Mesenteric fat pad (tissue), 1 donor: ENCODE results near the gene LRRC9. TPM values are rescaled to one million over a fixed set of nuclear protein-coding genes. Genes with fewer than 3 reads are reported as not detected.
"Not testable (repeated sequence)": the region's sequence is repeated elsewhere in the genome, so short reads cannot be mapped to it uniquely, and the experiment has no call there.

Experiments used
- DNase-seq: peaks from one replicate; pipeline ENCODE4 v3.0.0-alpha.2; 2020; ENCODE audit warnings: low spot score
- total RNA-seq: library from RNA; stranded (reverse); fragmentation: NEBNext Ultra II Directional; extraction: Animal tissue kit (Norgen Biotek cat#: 25700); gene quantifications from one replicate; pipeline ENCODE4 v1.2.1, GENCODE V29; 2021
- donor health status: DM: yes; HTN: yes; CAD: no.

Gene LRRC9
- total RNA-seq, 1 donor from 2014 or later = not detected

GRCh38 chr14:59952141-59952540 lies 32.2 kb downstream of the LRRC9 start:
- DNase-seq = not testable (repeated sequence)

- peak; percentile 80 for DNase-seq
These were observed 37.9 kb downstream of the LRRC9 start for GRCh38 chr14:59957890-59958289.

GRCh38 chr14:59959668-59960067 lies 39.7 kb downstream of the LRRC9 start:
- DNase-seq = no peak

GRCh38 chr14:59961518-59962062 lies 41.6 kb downstream of the LRRC9 start:
- no peak for DNase-seq

- no peak for DNase-seq
These were observed 44.5 kb downstream of the LRRC9 start for GRCh38 chr14:59964251-59965007.

GRCh38 chr14:59969319-59969718 lies 49.4 kb downstream of the LRRC9 start:
- no peak for DNase-seq

GRCh38 chr14:59981564-59981963 lies 61.6 kb downstream of the LRRC9 start:
- DNase-seq = no peak

- no peak for DNase-seq
These were observed 63.1 kb downstream of the LRRC9 start for GRCh38 chr14:59983048-59983447.

- no peak for DNase-seq
These were observed 66.7 kb downstream of the LRRC9 start for GRCh38 chr14:59986556-59987059.

GRCh38 chr14:59997449-59997848 lies 77.5 kb downstream of the LRRC9 start:
- no peak for DNase-seq

- DNase-seq = no peak
These were observed 78.0 kb downstream of the LRRC9 start for GRCh38 chr14:59997966-59998365.

GRCh38 chr14:59998564-59998963 lies 78.6 kb downstream of the LRRC9 start:
- no peak for DNase-seq

- DNase-seq = no peak
These were observed 83.0 kb downstream of the LRRC9 start for GRCh38 chr14:60002819-60003492.

- no peak for DNase-seq
These were observed 84.0 kb downstream of the LRRC9 start for GRCh38 chr14:60003991-60004390.

GRCh38 chr14:60008042-60008441 lies 88.1 kb downstream of the LRRC9 start:
- DNase-seq = no peak

GRCh38 chr14:60010263-60010662 lies 90.3 kb downstream of the LRRC9 start:
- DNase-seq = not testable (repeated sequence)

GRCh38 chr14:60014402-60014801 lies 94.5 kb downstream of the LRRC9 start:
- DNase-seq = no peak

GRCh38 chr14:60021619-60022018 lies 101.7 kb downstream of the LRRC9 start:
- no peak for DNase-seq

- DNase-seq = no peak
These were observed 105.6 kb downstream of the LRRC9 start for GRCh38 chr14:60025571-60025970.

- DNase-seq = no peak
These were observed 115.2 kb downstream of the LRRC9 start for GRCh38 chr14:60035177-60035576.

GRCh38 chr14:60047976-60048375 lies 128.0 kb downstream of the LRRC9 start:
- DNase-seq = not testable (repeated sequence)

- no peak for DNase-seq
These were observed 131.8 kb downstream of the LRRC9 start for GRCh38 chr14:60051721-60052221.
